IPS DF 6.9 (cell line): ENCODE measurements around the gene LRRC8A.

Source experiments
- DNase-seq: peaks from one replicate; pipeline ENCODE4 v3.0.0-alpha.2; 2013; ENCODE audit warnings: low read depth, low spot score
- H3K27ac ChIP-seq: one replicate; pipeline ENCODE4 v1.5.1; 2013; ENCODE audit warnings: low read length, control low read depth
- H3K27me3 ChIP-seq: 2 replicates; pipeline ENCODE4 v1.6.1; 2013; ENCODE audit warnings: mild to moderate bottlenecking, low read length; ENCODE audit not compliant: control insufficient read depth, insufficient read depth
- H3K36me3 ChIP-seq: 2 replicates; pipeline ENCODE4 v1.6.1; 2013; ENCODE audit warnings: low read length; ENCODE audit not compliant: control insufficient read depth, insufficient read depth
- H3K4me1 ChIP-seq: 2 replicates; pipeline ENCODE4 v1.6.1; 2013; ENCODE audit warnings: low read length; ENCODE audit not compliant: control insufficient read depth, insufficient read depth
- H3K4me3 ChIP-seq: 2 replicates; pipeline ENCODE4 v1.5.1; 2013; ENCODE audit warnings: mild to moderate bottlenecking, low read length
- H3K9me3 ChIP-seq: 2 replicates; pipeline ENCODE4 v1.6.1; 2013; ENCODE audit warnings: low read length, inconsistent platforms; ENCODE audit not compliant: control insufficient read depth, insufficient read depth
- WGBS: extraction: QIAGEN DNeasy Blood & Tissue Kit; methylation state at CpG from one replicate; pipeline ENCODE4 v1.1.7; 2013; ENCODE audit warnings: mixed read lengths, missing lambda C conversion rate; ENCODE audit not compliant: insufficient read length, insufficient coverage; 5-methylcytosine and 5-hydroxymethylcytosine counted together

LRRC8A gene

DNA sequence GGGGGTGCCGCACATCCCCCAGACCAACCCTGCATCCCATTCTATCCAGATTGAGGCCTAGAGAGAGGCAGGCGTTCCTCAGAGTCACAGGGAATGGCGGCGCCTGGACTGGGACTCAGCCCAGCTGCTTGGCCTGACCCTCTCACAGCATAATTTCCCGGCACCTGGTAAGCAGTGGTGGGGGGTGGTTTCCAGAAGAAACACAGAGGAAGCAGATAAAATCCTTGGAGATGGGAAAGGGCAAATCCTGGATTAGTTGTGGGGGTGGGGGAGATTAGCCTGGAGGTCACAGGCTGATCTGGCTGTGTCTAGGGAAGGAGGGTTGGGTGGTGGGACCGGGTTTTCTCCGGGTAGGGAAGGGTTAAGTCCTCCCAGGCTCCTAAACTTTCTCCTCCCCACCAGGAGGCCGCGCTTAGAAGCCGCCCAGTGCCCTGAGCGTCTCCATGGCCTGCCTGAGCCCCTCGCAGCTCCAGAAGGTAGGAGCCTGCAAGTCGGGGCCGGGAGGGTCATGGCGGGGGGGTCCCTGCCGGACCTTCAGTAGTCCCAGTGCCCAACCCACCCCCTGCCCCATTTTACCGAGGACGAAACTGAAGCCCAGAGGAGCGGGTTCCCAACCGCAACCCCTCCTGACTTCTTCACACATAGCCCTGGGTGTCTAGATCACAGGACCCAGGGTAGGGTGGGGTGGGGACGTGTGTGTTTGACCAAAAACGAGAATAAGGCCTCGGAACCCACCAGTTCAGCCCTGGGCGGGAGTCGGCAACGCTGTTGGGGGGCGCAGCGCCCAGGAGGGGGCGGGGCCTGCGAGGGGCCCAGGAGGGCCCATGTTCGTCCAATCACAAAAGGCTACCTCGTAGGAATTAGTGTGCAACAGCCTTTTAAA lies 40.2 kb downstream of the LRRC8A start:
- H3K36me3 ChIP-seq = peaks cover 10% of the 10 kb centered on the region
- peak; percentile 74 for DNase-seq
- no peak overlapping the region for H3K27ac ChIP-seq
- no peaks in the 10 kb centered on the region for H3K9me3 ChIP-seq
- WGBS = no CpG with 5 or more reads among the region's 32 CpGs
- peak overlapping the region; percentile 69; the same call in 1 of the 2 replicates for H3K4me3 ChIP-seq
- no peaks in the 10 kb centered on the region for H3K27me3 ChIP-seq
- peaks cover 1% of the 10 kb centered on the region; the same call in 1 of the 2 replicates for H3K4me1 ChIP-seq

DNA sequence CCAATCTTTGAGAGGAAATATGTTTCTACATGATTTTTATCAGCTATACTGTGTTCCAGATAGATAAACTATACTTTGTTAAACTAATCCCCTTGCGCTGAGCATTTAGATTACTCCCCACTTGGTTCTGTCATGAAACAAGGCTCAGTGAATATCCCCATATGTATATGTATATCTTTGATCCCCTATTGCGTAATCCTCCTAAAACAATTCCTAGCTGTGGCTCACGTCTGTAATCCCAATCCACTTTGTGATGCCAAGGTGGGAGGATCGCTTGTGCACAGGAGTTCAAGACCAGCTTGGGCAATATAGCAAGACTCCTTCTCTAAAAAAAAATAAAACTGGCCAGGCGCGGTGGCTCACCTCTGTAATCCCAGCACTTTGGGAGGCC lies 41.6 kb downstream of the LRRC8A start:
- no peaks in the 10 kb centered on the region for H3K9me3 ChIP-seq
- H3K4me1 ChIP-seq = 0 out of 2 replicates have a peak, but pooled peaks cover 1% of the 10 kb centered on the region
- WGBS = no CpG with 5 or more reads among the region's 6 CpGs
- no peaks in the 10 kb centered on the region for H3K27me3 ChIP-seq
- no peaks in the 10 kb centered on the region for H3K36me3 ChIP-seq
- DNase-seq = no peak
- no peak overlapping the region for H3K4me3 ChIP-seq
- H3K27ac ChIP-seq = no peak overlapping the region

DNA sequence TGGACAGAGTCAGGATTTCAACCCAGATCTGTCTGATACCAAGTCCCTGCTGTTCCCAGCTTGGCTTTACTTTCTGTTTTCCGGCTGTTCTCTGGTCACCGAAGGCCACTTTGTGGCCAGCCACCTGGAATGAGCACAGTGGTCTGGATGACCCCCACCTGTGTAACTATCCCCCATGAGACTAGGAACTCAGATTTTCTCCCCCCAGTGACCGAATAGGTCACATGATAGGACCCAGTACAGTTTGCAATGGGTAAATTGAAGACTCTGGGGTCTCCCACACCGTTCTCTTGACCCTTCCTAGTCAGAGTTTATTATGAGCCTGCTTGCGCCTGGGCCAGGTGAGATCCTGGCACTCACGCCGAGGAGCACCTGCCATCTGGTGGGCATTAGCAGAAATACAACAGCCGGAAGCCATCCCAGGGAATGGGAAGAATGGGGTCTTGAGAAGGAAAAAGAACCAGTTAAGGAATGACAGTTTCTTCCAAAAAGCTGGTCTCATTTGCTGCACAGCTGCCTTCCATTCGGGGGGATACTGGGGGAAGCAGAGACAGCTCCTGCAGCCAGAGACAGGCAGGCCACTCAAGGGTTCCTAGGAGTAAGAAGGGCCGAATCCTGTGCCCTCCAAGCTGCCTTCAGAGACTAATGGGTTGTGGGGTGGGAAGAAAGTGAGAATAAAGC lies 45.9 kb downstream of the LRRC8A start:
- no peaks in the 10 kb centered on the region for H3K27me3 ChIP-seq
- no peak overlapping the region for H3K27ac ChIP-seq
- no peaks in the 10 kb centered on the region for H3K4me1 ChIP-seq
- no peak overlapping the region for H3K4me3 ChIP-seq
- no peak for DNase-seq
- H3K36me3 ChIP-seq = no peaks in the 10 kb centered on the region
- no peaks in the 10 kb centered on the region for H3K9me3 ChIP-seq
- no CpG with 5 or more reads among the region's 10 CpGs for WGBS

DNA sequence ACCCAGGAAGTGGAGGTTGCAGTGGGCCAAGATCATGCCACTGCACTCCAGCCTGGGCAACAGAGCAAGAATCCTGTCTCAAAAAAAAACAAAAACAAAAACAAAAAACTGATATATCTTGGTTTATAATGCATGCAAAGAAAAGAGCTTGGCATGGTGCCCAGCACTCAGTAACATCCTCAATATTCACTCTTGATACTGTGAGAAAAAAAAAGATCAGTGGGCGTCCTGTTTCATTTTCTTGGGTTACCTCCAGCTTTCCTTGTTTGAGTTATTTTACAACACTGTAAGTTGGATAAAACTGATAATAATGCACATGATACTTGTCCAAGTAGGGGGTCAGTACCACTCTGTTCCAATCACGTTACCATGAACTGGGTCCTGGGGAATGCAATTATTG lies 46.7 kb downstream of the LRRC8A start:
- no peak for DNase-seq
- H3K36me3 ChIP-seq = no peaks in the 10 kb centered on the region
- H3K4me3 ChIP-seq = no peak overlapping the region
- no peak overlapping the region for H3K27ac ChIP-seq
- no peaks in the 10 kb centered on the region for H3K9me3 ChIP-seq
- no CpG with 5 or more reads among the region's 2 CpGs for WGBS
- H3K4me1 ChIP-seq = no peaks in the 10 kb centered on the region
- no peaks in the 10 kb centered on the region for H3K27me3 ChIP-seq

DNA sequence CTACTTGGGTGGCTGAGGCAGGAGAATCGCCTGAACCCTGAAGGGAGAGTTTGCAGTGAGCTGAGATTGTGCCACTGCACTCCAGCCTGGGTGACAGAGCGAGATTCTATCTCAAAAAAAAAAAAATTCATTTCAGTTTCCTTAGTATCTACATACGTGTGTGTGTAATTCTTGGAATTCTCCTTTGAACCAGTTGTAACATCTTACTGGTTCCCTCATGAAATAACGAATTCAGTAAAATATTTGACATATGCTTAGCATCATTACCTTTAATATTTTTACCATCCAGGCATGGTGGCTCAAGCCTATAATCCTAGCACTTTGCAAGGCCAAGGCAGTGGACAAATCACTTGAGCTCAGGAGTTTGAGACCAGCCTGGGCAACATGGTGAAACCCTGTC lies 47.6 kb downstream of the LRRC8A start:
- no CpG with 5 or more reads among the region's 4 CpGs for WGBS

DNA sequence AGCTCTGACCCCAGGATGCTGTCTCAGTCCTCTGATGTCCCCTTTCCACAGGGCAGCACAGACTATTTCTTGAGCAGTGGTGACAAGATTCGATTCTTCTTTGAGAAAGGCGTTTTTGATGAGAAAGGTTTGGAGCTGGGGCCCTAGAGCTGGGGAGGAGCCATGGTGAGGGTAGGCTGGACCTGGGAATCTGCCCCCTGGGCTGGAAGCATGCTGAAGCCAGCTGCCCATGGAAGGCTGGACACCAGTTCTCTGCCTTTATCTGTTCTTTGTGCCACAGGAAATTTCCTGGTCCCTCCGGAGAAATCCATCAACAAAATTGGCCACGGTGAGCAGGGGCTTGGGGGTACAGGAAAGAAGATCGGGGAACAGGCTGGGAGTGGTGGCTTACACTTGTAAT lies 51.8 kb downstream of the LRRC8A start:
- Histone ChIP-seq H3K27me3 (no peaks in the 10 kb centered on the region), H3K4me3 (no peak overlapping the region), H3K36me3 (no peaks in the 10 kb centered on the region), H3K4me1 (no peaks in the 10 kb centered on the region), H3K27ac (no peak overlapping the region), H3K9me3 (no peaks in the 10 kb centered on the region)
- no CpG with 5 or more reads among the region's 5 CpGs for WGBS
- no peak for DNase-seq

More for the DNA sequence above, 47.6 kb downstream of the LRRC8A start:
- H3K36me3 ChIP-seq = no peaks in the 10 kb centered on the region
- no peak overlapping the region for H3K4me3 ChIP-seq
- H3K9me3 ChIP-seq = no peaks in the 10 kb centered on the region
- DNase-seq = no peak
- H3K27ac ChIP-seq = no peak overlapping the region
- H3K27me3 ChIP-seq = no peaks in the 10 kb centered on the region
- no peaks in the 10 kb centered on the region for H3K4me1 ChIP-seq

DNA sequence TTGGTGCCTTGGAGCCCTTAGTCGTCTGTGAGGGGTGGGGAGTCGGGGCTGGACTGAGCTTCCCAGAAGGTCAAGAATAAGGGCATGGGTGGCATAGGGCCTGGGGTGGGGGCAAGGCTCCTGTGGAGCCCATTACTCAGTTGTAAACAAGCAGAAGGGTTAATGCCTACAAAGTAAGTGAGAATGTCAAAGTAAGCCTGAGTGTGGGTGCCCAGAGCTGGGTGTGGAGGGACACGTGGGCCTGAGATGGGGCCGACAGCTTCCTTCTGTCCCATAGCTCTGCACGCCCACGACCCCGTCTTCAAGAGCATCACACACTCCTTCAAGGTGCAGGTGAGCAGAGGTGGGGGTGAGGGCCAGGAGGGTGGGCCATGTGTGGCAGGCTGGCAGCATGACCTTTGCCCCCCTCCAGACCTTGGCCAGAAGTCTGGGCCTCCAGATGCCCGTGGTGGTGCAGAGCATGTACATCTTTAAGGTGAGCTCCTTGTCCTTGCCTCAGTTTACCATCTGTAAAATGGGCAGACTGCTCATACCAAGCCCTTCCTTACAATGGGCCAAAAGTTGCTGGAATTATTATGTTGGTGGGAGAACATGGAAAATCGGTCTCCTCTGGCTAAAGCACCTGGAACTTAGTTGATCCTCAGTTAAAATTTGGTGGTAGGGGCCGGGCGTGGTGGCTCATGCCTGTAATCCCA lies 54.4 kb downstream of the LRRC8A start:
- no CpG with 5 or more reads among the region's 11 CpGs for WGBS
- Histone ChIP-seq H3K9me3 (no peaks in the 10 kb centered on the region), H3K4me1 (no peaks in the 10 kb centered on the region), H3K4me3 (no peak overlapping the region), H3K27ac (no peak overlapping the region), H3K27me3 (no peaks in the 10 kb centered on the region), H3K36me3 (no peaks in the 10 kb centered on the region)
- DNase-seq = no peak

DNA sequence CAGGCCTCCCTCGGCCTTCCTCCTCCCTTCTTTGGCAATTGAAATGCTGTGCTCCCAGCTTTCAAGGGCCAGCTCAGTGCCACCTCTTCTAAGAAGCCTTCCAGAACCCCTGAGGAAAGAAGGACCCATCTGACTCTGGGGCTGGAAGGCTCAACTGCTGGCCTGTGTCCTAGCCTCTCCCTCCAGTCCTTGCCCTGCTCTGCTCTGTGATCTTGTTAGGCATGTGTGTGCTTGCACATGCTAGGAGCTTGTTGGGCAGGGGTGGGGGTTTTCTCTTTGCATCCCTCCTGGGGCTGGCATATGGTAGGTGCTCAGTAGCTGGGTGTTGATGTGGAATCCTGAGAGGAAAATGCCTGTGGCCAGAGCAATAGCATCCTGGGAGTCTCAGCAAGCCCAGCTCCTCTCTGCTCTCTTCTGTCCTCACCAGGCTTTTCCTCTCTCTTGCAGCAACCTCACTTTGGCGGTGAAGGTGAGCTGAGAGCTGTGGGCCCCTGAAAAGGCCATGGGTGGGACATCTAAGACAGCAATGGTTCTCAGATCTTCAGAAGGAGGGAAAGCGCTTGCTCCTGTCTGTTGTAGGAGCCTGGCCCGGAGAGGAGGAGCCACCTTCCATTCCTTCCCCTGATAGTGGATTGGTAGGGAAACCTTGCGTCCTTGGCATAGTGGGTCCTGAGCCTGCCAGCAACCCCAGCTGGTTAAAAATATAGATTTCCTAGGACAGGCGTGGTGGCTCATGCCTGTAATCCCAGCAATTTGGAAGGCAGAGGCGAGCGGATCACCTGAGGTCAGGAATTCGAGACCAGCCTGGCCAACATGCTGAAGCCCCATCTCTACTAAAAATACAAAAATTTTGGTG lies 55.6 kb downstream of the LRRC8A start:
- no CpG with 5 or more reads among the region's 9 CpGs for WGBS
- no peak overlapping the region for H3K4me3 ChIP-seq
- H3K36me3 ChIP-seq = no peaks in the 10 kb centered on the region
- no peaks in the 10 kb centered on the region for H3K4me1 ChIP-seq
- H3K27me3 ChIP-seq = no peaks in the 10 kb centered on the region
- DNase-seq = no peak
- H3K27ac ChIP-seq = no peak overlapping the region
- H3K9me3 ChIP-seq = no peaks in the 10 kb centered on the region

DNA sequence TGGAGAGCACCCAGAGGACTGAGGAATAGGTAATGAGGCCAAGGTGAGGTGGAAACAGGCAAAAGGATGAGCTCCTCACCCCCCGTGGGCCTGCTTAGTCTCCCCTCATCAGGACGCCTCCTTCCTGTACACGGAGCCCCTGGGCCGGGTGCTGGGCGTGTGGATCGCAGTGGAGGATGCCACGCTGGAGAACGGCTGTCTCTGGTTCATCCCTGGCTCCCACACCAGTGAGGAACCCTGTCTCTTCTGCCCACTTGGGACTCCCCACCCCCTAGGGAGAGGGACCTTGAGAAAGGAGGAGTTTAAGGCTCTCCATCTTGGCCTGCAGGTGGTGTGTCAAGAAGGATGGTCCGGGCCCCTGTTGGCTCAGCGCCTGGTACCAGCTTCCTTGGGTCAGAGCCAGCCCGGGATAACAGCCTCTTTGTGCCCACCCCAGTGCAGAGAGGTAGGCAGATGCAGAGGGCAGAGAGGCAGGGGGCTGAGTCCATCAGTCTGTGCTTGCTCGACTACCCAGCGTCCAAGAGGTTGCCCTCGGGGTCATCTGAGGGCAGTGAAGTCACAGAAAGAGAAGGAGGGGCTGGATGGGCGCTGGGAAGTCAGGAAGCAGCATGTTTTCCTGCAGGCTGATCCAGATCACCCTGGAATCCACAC lies 58.5 kb downstream of the LRRC8A start:
- Histone ChIP-seq H3K27me3 (no peaks in the 10 kb centered on the region), H3K9me3 (no peaks in the 10 kb centered on the region), H3K36me3 (no peaks in the 10 kb centered on the region), H3K4me1 (no peaks in the 10 kb centered on the region), H3K4me3 (no peak overlapping the region), H3K27ac (no peak overlapping the region)
- DNase-seq = no peak
- no CpG with 5 or more reads among the region's 15 CpGs for WGBS
